Neutrophil (primary cell): Measurements from ENCODE around the gene ABI3.

Source experiments
- H3K27ac ChIP-seq: fragments of 200-600 bp; sonication (generic); 2 replicates; pipeline ENCODE4 v1.5.1; 2016; ENCODE audit warnings: mild to moderate bottlenecking, moderate library complexity
- H3K27me3 ChIP-seq: fragments of 200-600 bp; sonication (generic); 2 replicates; pipeline ENCODE4 v1.6.0; 2016; ENCODE audit warnings: mild to moderate bottlenecking
- H3K36me3 ChIP-seq: fragments of 200-600 bp; sonication (generic); 2 replicates; pipeline ENCODE4 v1.5.1; 2017
- H3K4me1 ChIP-seq, 2 experiments: fragments of 200-600 bp in 1 of 2; sonication (generic) in 1 of 2; 1 replicate in 1 of 2; 2 replicates in 1 of 2; pipeline versions ENCODE4 v1.5.1 to v1.6.1; 2013 to 2016; ENCODE audit warnings: low read depth in 1 of 2, low read length in 1 of 2, mild to moderate bottlenecking in 1 of 2, moderate library complexity in 1 of 2; ENCODE audit not compliant: control insufficient read depth in 1 of 2, insufficient read depth in 1 of 2
- H3K4me3 ChIP-seq, 2 experiments: fragments of 200-600 bp in 1 of 2; sonication (generic) in 1 of 2; 1 replicate in 1 of 2; 2 replicates in 1 of 2; pipeline ENCODE4 v1.5.1; 2013 to 2016; ENCODE audit warnings: low read depth in 1 of 2, low read length in 1 of 2, mild to moderate bottlenecking in 1 of 2, moderate library complexity in 1 of 2
- H3K9me3 ChIP-seq: fragments of 200-600 bp; sonication (generic); 2 replicates; pipeline ENCODE4 v1.5.1; 2016
- TF ChIP-seq, protein P1 (sequence below): fragments of 200-600 bp; sonication (generic); IDR thresholded peaks from 2 replicates; pipeline ENCODE4 v1.5.1; 2016; ENCODE audit warnings: antibody characterized with exemption

ABI3 gene

DNA sequence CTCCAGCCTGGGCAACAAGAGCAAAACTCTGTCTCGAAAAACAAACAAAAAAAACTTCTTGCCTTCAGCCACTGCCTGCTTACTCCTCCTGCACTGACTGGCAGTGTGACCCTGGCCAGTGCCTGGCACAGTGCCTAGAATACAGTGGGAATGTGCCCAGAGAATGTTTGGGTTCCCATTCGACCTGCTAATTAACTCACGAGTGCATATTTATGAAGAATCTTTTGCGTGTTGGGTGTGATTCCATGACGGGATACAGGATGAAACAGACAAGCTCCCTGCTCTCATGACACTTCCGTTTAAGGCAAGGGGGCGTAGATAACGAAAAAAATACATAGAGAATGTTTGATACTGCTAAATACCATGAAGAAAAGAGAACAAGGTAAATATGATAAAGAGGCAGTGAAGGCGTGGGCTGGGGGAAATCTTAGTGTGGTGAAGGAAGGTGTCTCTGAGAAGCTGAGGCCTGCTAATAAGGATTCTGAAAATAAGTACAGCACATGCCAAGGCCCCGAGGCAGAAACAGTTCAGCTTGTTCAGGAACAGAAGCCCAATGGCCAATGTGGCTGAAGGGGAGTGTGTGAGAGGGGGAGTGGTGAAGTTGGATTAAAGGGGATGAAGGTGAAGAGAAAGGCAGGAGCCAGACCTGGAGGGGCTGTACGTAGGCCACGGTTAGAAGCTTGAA is 4.3 kb downstream of the ABI3 start:
- H3K27ac ChIP-seq: no peak overlapping the region
- no peak overlapping the region for H3K4me3 ChIP-seq
- peaks cover 31% of the 10 kb centered on the region for H3K27me3 ChIP-seq
- TF ChIP-seq, protein P1, sequence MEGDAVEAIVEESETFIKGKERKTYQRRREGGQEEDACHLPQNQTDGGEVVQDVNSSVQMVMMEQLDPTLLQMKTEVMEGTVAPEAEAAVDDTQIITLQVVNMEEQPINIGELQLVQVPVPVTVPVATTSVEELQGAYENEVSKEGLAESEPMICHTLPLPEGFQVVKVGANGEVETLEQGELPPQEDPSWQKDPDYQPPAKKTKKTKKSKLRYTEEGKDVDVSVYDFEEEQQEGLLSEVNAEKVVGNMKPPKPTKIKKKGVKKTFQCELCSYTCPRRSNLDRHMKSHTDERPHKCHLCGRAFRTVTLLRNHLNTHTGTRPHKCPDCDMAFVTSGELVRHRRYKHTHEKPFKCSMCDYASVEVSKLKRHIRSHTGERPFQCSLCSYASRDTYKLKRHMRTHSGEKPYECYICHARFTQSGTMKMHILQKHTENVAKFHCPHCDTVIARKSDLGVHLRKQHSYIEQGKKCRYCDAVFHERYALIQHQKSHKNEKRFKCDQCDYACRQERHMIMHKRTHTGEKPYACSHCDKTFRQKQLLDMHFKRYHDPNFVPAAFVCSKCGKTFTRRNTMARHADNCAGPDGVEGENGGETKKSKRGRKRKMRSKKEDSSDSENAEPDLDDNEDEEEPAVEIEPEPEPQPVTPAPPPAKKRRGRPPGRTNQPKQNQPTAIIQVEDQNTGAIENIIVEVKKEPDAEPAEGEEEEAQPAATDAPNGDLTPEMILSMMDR: no peak
- no peaks in the 10 kb centered on the region for H3K9me3 ChIP-seq
- peaks cover 44 to 51% of the 10 kb centered on the region in 2 experiments for H3K4me1 ChIP-seq
- no peaks in the 10 kb centered on the region for H3K36me3 ChIP-seq

GRCh38 chr17:49216482-49216881 is 6.0 kb downstream of the ABI3 start:
- H3K4me1 ChIP-seq: peaks cover 49 to 50% of the 10 kb centered on the region in 2 experiments
- H3K27me3 ChIP-seq: peaks cover 16% of the 10 kb centered on the region
- no peak overlapping the region for H3K4me3 ChIP-seq
- TF ChIP-seq, protein P1: no peak
- no peaks in the 10 kb centered on the region for H3K36me3 ChIP-seq
- no peaks in the 10 kb centered on the region for H3K9me3 ChIP-seq
- H3K27ac ChIP-seq: peak overlapping the region; percentile 93

GRCh38 chr17:49216953-49217650 is 6.6 kb downstream of the ABI3 start:
- peak overlapping the region; percentile 1 to 35 for H3K4me3 ChIP-seq
- TF ChIP-seq, protein P1: no peak
- H3K4me1 ChIP-seq: peaks cover 49 to 50% of the 10 kb centered on the region in 2 experiments
- no peaks in the 10 kb centered on the region for H3K9me3 ChIP-seq
- peaks cover 3% of the 10 kb centered on the region for H3K36me3 ChIP-seq
- peak overlapping the region; percentile 93 for H3K27ac ChIP-seq
- H3K27me3 ChIP-seq: peaks cover 17% of the 10 kb centered on the region

DNA sequence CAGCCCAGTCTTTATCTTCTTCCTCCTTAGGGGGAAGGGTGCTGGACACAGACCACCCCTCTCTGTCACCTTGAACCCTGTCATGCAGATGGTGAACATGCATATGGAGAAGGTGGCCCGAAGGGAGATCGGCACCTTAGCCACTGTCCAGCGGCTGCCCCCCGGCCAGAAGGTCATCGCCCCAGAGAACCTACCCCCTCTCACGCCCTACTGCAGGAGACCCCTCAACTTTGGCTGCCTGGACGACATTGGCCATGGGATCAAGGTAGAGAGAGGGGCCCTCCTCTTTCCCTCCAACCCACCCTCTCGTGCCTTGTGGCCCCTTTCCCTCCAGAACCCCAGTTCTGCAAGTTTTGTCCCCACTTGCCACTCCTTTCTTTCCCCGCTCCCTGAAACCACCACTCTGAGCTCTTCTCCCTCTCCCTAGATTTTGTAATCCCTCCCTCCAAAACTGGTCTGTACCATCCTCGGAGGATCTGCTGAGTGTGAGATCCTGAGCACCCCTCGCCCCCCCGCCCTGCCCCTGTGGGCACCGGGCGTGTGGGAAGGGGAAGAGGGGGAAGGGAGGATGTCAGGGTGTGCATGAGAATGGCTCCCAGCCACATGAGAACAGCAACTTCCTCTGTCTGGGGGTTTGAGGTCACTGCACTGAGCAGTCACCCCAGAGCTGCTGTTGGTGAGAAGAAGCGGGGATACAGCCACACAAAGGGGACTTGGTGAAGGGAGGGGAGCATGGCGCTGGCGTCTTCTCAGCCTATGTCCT is 7.3 kb downstream of the ABI3 start:
- H3K36me3 ChIP-seq: peaks cover 10% of the 10 kb centered on the region
- H3K27me3 ChIP-seq: peaks cover 16% of the 10 kb centered on the region
- no peaks in the 10 kb centered on the region for H3K9me3 ChIP-seq
- H3K27ac ChIP-seq: peak overlapping the region; percentile 93
- H3K4me3 ChIP-seq: peak overlapping the region; percentile 29 to 35
- H3K4me1 ChIP-seq: peaks cover 51 to 52% of the 10 kb centered on the region in 2 experiments
- TF ChIP-seq, protein P1: peak; percentile 21

DNA sequence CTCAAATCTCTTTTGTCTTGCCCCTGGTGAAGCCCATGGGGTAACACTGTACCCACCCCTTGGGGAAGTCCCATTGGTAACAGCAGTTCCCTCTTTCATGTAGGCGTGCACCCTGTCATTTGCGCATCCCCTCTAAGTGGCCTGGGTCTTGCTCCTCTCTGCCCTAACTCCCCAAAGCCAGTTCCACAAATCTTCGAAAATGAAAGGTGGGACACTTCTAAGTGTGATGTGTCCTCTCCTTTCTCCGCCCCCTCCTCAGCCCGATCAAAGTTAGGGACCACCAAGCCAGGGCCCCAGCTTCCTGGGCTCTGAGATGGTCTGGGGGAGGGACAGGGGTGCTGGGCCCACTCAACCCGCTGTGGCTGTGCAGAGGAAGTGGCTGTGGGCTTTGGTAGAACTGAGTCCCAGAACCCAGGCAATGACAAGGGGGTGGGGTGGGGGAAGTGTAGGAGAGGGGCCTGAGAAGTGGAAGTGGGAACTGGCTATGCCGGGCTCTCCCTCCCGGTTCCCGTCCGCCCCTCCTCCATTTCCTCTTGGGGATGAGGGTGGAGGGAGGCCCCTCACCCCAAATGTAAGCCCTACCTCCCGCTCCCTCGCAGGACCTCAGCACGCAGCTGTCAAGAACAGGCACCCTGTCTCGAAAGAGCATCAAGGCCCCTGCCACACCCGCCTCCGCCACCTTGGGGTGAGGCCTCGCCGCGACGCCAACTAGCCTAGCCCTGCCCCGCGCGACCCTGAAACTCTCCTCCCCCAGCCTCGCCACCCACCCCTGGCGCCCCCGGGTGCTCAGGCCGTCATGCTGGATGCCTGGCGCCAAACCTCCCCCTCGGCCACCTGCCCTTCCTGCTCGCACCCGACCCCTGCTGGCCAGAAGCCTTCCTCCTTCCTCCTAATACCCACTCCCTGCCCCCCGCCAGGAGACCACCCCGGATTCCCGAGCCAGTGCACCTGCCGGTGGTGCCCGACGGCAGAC is 8.7 kb downstream of the ABI3 start:
- TF ChIP-seq, protein P1: peak; percentile 12
- H3K27me3 ChIP-seq: peaks cover 27% of the 10 kb centered on the region
- H3K4me1 ChIP-seq: peaks cover 65 to 66% of the 10 kb centered on the region in 2 experiments
- peaks cover 24% of the 10 kb centered on the region for H3K36me3 ChIP-seq
- H3K4me3 ChIP-seq: peak overlapping the region; percentile 29 to 35
- no peaks in the 10 kb centered on the region for H3K9me3 ChIP-seq
- H3K27ac ChIP-seq: peak overlapping the region; percentile 93
